Stimulated activated CD4-positive, alpha-beta T cell treated with anti-CD3 and anti-CD28 coated beads, TNF-alpha, amount 100 ng/mL, for 24 hours (primary cell): ENCODE results near the gene ERC2.
"Not testable (repeated sequence)": the region's sequence is repeated elsewhere in the genome, so short reads cannot be mapped to it uniquely, and the experiment has no call there.

Experiments used
- DNase-seq, 3 experiments: peaks; one replicate each; pipeline ENCODE4 v3.0.0-alpha.2; 2020; ENCODE audit warnings: low read depth in 3 of 3

ERC2 gene

DNA sequence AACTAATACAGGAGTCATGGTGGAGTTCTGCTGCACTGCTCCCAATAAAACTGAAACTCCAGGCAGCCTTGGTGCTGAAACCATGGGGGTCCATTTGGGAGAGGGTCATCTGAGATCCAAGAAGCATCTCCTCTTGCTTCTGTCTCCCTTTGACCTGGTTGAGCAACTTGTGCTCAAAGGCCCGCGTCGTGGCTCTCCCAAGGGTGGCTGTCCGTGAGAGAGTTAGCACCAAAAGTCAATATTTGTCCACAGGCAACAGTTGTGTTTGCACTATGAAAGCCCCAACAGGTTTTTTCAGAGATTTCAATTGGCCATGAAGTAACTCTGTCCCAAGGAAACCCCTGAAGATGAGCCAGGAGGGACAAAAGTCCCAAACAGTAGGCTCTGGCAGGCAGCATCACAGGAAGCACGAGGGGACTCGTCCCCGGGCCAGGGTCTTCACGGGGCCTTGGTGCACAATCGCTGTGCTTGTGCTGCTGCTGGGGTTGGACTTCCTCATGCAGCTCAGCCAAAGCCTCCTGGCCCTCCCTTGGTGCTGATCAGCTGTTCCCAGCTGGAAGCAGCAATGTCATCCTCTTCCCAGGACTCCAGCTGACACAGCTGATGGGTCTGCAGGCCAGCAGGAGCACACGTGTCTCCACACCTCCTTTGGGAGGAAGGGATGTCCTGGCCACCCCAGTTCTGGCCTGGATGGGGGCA is 941.8 kb downstream of the ERC2 start:
- DNase-seq: no peak

DNA sequence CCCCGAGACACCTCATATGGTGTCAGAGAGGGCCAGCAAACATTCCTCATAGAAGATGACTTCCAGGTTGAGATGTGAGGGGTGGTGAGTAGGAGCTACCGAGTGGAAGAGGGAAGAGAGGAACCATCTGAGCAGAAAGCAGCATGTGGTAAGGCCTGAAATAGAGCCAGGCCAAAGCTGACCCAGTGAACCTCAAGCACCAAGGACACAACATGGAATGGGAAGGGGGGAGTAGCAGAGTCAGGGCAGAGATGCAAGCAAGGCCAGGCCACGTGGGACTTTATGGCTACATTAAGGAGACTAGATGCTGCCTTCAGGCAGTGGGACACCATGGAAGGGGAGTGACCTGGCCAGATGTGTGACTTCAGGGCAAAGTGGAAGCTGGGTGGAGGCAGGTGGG is 942.8 kb downstream of the ERC2 start:
- no peak for DNase-seq

DNA sequence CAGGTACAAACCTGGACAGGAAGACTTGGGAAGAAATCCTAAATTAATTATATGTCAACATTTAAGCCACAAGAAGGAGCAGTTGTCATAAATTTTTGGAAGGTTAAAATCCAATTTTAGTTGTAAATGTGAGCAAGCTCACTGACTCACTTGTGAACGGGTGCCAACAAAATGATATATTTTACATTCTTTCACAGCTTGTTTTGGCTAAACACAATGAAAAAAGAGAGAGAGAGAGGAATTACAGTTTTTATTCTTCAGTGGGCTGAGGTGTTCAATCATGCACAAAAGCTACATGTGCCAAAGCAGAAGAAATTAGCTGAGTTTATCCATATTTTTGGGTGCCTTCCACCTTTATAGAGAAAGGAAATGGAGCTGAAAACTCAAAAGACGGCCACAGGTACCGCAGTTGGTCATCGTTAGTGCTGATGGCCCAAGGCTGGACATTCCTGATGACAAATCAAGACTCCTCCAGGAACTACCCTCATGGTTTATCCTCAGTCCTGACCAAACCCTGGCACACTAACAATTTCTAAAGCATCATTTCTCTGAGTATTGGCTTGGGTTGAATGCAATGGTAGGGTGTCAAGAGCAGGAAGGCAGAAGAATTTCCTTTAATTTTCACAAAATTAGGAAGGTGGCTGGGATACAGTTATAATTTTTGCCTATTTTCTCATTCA is 943.6 kb downstream of the ERC2 start:
- no peak for DNase-seq

DNA sequence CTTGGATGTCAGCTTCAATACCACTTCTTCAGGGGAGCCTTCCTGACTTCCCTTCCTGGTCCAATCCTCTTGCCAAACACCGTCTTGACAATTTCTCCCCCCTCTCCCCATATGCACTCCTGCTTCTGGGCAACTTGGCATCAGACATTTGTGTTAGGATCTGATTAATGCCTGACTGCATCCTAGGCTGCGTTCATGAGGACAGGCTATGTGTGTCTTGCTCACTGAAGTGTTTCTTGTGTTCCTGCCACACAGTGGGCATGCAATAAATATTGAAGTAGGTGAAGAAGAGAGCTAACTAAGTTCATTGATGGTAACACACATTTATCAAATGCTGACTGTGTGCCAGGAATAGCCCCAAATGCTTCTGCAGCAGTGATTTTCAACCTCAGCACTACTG is 944.8 kb downstream of the ERC2 start:
- no peak for DNase-seq

DNA sequence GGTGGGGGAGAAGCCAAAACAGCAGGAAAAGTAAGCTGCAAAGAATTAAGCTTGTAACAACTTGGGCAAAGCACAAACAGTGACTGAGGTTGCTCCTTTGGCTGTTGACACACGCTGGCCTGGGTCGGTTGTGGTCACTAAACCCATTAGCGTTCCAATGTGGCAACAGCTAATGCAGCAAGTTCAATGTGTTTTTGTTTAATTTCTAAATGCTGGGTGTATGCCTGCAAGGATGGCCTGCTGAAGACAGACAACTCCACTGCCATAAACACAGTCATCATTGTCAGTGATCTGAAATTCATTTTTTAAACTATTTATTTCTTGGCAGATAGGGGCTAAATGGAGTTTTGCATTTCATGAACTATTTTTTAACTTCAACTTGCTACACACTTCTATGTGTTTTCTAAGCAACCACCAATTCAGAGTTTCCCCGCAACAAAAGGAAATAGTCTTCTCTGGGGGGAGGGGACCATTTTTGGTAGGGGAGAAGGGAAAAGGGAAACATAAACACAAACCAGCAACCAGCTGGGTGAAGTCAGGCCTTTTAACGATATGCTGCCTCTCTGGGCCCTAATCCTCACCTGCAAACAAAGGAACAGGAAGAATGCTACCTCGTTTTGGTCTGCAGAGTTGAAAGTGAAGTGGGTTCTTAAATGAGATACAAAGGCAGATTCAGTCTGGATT is 946.4 kb downstream of the ERC2 start:
- DNase-seq: no peak

DNA sequence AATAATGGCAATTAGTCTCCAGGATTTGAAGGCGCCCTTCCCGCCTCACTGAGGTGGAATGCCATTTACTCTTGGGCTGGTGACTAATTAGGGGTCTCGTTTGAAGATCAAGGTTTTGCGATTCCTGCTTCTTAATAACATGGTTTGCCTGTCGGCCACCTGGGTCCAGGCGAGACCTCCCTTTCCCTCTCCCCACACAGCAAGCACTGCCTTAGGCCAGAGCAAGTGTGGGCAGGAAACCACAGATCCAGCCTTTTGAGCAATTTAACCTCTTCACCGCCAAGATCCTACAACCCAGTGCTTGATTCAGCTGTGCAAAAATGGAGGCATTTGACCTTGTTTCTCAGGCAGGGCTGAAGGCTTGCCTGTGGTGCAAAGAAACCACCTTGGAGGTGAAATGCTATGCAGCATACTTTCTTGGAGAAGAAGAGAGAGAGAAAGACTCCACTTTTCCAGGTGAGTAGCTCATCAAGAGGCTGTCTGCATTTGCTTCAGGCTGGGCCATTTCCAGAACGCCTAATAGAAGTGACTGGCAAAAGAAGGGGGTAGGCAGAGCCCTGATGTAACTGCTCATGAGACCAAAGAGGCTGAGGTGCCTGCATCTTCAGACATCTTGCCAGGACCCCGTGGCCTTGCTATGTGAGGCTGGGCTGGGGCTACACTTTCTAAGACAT is 947.1 kb downstream of the ERC2 start:
- no peak for DNase-seq

DNA sequence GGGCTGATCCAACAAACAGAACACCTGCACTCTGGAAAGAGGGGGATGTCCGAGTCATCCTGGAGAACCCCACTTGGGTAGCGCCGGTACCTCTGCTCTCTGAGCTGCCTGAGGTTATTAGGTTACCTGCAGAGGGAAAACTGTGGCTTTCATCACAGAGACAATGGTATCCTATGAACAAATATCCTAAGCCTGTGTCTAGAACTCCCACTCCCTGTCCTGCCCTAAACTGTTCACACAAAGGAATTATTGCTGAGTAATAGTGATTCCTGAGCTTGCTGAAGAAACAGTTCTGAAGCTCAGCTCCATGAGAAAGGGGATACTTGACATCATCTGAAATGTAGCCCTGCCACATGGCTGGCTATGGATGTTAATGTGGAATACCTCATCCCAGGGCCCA is 949.2 kb downstream of the ERC2 start:
- DNase-seq: no peak

DNA sequence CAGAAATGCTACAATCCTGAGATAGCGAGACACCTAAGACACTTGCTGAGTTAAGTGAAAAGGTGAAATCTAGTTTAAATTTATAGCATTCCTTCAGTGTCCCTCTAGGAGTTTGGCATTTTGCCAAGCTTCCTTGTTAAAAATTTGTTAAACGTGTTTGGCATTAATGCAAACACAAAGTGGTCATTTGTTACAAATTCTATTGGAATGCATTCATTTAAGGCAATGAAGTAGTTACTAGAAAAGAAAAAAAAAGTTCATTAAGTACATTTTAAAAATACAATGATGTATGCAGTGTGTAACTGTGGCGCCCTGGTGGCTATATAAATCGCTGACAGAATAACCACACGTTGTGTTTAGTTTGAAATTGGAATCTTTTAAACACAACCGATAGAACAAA is 949.8 kb downstream of the ERC2 start:
- DNase-seq: no peak

DNA sequence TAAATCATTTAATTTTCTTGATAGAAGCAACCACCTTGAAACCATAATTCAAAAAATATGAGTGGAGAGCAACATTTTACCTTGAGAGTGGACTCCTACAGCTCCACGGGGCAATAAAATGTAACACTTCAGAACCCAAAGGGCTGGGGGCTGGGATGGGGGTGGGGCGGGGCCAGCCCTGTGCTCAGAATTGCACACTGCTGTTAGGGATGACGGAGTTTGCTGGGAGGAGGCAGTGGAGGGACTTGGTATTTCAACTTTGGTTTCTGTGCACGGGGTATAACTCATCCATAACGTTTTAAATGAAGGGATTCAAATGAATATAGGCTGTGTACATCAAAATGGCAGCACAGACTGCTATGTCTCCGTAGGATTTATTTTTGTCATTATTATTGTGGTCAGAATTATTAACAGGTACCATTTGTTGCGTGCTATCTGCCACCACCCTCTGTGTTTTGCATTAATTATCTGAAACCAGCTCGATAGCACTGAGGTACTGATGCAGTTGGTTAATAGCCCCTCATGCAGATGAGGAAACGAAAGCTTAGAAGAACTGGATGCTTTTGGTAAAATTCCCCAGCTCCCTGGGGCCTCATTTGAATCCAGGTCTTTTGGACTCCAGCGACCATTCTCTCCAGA is 951.8 kb downstream of the ERC2 start:
- no peak for DNase-seq

DNA sequence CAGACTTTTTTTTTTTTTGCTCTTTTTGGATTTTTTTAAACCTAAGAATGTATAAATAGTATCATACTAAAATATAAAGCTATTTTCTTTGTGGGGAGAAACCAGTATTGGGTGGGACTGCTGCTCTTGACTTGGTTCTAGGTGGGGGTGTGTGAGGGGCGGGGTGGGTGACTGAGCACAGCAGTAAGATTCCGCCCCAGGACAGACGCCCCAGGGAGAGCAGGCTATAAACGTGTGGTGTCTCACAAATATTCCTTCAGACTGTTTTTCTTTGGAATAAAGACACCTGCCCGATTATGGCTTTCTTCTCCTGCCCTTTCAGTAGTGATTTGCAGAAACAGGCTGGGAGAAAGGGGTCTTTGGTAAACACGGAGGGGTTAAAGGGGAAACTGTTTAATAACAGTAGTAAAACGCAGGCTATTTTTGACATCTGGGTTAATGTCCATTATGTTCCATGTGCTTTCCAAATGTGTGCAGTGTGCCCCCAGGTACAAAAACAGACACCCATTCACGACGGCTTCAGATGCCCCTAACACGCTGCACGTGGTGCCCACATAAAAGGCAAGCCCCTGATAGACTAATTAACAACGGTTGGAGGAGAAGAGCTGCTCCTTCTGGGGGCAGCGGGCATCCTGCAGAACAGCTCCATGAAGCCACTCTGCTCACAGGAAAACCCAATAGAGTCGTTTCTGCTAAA is 952.6 kb downstream of the ERC2 start:
- DNase-seq: no peak

DNA sequence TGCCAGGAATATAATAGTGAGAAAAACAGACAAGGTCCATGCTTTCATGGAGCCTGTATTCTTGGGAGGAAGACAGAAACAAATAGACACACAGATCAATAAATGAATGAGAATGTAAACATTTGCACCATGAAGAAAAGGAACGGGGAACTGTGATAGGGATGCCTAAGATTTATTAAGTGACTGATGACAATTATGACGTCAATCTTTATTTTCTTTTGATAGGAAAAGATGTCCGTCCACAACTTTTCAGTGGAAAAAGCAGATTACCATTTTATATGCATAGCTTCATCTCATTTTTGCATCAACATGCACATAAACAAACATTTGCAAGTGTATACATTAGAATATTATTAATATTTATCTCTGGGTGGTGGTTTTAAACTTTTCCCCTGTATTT is 953.3 kb downstream of the ERC2 start:
- DNase-seq: no peak

DNA sequence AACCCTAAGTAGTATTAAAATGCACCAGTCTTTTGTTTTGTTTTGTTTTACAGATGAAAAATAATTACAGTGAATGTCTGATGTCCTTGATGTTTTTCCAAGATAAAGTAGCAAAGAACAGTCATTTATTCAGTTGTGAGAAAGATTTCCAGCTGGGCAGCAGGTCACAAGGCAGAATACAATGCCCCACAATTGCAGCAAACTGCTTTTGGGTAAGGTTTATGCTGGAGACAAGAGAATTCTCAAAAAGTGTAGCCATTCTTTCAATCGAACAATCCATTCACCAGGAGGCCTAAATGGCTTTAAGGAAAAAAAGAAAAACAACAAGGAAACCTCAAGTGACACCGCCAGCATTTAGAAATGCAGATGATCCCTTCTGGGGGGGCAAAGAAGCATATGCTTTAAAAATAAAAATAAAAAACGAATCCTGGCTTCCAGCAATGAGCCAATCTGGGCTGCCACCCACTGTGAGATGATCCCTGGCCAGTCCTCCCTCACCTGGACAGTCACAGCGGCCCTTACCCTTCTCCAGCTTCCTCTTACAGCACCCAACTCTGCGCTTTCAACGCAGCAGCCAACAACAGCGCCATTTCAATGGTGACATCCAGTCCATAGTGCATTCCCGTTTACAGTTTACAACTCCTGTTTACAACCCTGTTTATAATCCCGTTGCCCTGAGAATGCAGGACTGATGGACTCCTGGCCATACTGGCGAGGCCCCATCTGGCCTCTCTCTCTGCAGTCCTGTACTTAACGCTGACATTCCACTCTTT is 955.5 kb downstream of the ERC2 start:
- no peak for DNase-seq

DNA sequence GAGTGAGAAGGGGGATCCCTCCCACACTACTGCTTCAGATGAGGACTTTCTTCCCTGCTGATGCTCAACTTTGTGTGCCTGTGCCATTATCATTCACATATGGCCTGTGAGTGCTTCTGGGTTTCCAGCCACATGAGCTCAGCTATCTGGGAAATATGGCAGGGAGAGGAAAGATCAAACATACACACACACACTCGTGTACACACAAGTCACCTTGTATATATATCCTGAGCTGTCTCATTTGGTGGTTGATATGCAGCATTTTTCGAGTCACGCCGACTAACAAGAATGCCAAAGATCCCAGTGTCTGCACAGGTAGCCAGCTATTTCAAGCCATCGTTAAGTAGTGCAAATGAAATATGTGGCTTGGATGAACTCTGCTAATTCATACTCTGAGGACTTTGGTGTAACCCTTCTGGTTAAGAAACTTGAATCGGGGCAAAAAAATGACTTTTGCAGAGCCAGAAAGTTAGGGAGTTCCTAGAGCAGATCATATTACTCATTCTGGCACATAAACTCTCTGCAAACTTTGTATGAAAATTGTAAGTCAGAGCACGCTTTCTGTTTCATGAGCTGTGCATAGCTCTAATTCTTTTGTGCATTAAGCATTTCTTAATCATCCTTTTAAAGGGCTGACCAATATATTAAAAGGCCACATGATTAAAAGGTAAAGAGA is 956.2 kb downstream of the ERC2 start:
- no peak for DNase-seq

DNA sequence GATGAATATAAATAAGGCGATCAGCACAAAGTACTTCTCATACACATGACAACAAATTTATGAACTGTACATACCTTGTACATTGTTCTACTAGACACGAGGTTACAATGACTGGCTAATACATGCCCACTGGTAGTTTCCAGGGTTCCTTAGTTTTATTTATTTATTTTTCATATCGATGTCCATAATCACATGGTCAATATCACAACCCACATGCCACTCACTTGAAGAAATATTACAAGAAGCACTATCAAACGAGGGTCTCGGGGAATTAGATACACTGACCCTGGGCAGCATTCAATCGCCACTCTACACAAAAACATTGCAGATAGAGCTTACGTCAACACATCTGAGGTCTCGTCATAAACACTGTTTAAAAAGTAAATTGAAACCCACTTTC is 959.9 kb downstream of the ERC2 start:
- no peak for DNase-seq

DNA sequence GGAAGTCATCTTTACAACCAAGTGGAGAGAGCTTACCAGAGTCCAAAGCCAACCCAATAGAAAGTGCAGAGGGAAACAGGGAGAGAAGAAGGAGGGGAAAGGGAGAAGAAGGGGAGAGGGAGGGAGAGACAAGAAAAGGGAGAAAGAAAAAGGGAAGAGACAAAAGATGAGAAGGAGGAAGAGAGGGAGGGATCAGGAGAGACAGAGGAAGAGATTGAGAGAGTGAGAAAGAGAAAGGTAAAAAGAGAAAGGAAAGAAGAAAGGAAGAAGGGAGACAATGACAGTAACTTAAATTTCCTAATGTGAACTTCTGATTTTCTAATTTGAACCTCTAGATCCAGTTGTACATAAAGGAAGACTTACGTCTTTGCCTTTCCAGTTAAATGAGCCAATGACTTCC is 960.5 kb downstream of the ERC2 start:
- DNase-seq: no peak

DNA sequence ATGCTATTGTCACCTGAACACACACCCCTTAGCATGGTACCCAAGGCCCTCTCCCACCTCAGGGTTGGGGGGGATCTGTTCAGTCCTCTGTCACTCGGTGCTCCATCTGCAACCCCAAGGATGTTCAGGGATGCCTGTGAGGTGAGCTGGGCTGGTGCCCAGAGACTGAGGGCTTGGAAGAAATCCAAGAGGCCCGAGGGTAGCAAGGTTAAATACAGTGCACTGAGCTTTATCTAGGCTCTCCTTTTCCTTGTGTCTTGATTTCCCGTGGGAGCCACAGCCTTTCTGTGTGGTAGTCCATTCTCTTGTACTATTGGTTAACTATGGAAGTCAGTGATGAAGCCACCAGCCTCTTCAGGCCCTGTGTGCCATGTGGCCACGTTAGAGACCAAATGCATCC is 962.5 kb downstream of the ERC2 start:
- no peak for DNase-seq

DNA sequence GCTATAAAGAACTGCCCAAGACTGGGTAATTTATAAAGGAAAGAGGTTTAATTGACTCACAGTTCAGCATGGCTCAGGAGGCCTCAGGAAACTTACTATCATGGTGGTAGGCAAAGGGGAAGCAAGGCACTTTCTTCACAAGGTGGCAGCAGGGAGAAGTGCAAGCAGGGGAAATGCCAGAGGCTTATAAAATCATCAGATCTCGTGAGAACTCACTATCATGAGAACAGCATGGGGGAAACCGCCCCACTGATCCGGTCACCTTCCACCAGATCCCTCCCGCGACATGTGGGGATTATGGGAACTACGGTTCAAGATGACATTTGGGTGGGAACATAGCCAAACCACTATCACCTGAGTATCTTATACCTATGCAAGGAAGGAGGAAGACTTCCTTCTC is 963.2 kb downstream of the ERC2 start:
- not testable (repeated sequence) for DNase-seq

DNA sequence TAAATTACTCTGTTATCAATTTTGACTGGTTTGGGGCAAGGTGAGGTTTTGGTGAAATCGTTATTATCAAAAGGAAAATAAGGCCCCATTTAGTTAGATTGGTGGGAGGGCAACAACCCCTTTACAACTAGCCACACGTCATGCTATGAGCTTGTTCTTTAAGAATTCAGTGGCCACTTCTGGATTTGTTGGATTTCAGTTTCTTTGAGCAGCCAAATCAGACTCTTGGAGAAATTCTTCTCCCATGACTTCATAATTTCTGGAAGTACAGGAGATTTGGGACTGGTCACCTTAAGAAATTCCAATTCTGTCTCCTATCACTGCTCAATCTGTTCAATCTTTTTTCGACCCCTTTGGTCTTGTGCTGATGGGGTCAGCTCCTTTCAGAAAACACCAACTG is 966.4 kb downstream of the ERC2 start:
- no peak for DNase-seq

DNA sequence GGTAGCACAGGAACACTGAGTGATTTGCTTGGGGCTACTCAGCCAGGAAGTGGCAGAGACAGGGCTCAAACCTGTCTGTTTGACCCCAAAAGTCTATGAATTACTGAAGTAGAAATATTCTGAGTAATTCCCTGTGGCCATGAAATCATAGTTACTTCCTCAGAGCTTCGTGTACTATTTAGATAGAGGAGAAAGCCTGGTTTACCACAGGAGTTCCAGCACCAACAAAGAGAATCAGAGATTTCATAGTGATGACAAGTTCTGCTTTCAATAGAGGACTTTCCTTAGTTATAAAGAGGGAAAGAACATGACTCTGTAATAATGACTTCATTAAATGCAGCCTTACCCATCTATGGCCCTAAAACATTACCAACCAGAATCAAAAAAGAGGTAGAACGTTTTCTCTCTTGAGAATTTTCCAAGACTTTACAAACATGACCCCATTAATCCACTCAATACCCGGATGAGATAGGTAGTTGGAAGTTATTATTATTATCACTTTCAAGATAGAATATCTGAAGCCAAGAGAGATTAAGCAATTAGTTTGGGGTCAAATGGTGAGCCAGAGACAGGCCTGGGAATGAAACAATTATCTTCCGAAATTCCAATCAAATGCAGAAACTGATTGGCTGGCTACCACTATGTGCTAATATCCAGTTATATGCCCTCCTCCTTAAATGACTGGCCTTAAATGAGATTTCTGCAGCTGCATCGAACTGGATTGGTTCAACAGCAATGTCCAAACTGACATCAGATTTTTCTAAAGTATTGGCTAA is 967.5 kb downstream of the ERC2 start:
- DNase-seq: no peak
